HG03135 (cell line): ENCODE data around the gene NDC80.

ENCODE experiments used
- ATAC-seq: cut with Tn5 transposase; IDR thresholded peaks from one replicate; pipeline ENCODE4 v1.9.1; 2021; ENCODE audit warnings: mild to moderate bottlenecking, moderate library complexity; ENCODE audit not compliant: unreplicated experiment

NDC80 gene

GRCh38 chr18:2557536-2557935 is 13.8 kb upstream of the NDC80 start:
- no peak for ATAC-seq

- ATAC-seq = no peak
These were observed 12.1 kb upstream of the NDC80 start for GRCh38 chr18:2559249-2559648.

- ATAC-seq = no peak
These were observed 7.0 kb upstream of the NDC80 start for GRCh38 chr18:2564373-2564772.

GRCh38 chr18:2568129-2568528 is 3.2 kb upstream of the NDC80 start:
- no peak for ATAC-seq

- no peak for ATAC-seq
These were observed 2.8 kb upstream of the NDC80 start for GRCh38 chr18:2568605-2569004.

- no peak for ATAC-seq
These were observed 1.8 kb upstream of the NDC80 start for GRCh38 chr18:2569338-2570207.

- peak; percentile 42 for ATAC-seq
These were observed 571 bp upstream of the NDC80 start for GRCh38 chr18:2570772-2571199.

GRCh38 chr18:2572171-2572569 is 813 bp downstream of the NDC80 start:
- ATAC-seq = peak; percentile 22

GRCh38 chr18:2572892-2573291 is 1.5 kb downstream of the NDC80 start:
- no peak for ATAC-seq

- ATAC-seq = no peak
These were observed 2.1 kb downstream of the NDC80 start for GRCh38 chr18:2573408-2573807.

GRCh38 chr18:2587788-2588187 is 16.4 kb downstream of the NDC80 start:
- ATAC-seq = no peak

GRCh38 chr18:2588666-2589344 is 17.4 kb downstream of the NDC80 start:
- no peak for ATAC-seq

GRCh38 chr18:2589345-2590068 is 18.1 kb downstream of the NDC80 start:
- no peak for ATAC-seq

GRCh38 chr18:2590303-2590702 is 18.9 kb downstream of the NDC80 start:
- no peak for ATAC-seq

GRCh38 chr18:2597639-2598038 is 26.3 kb downstream of the NDC80 start:
- no peak for ATAC-seq

- ATAC-seq = no peak
These were observed 31.5 kb downstream of the NDC80 start for GRCh38 chr18:2602844-2603243.

GRCh38 chr18:2606335-2606734 is 35.0 kb downstream of the NDC80 start:
- ATAC-seq = no peak

GRCh38 chr18:2609604-2610003 is 38.2 kb downstream of the NDC80 start:
- ATAC-seq = no peak

GRCh38 chr18:2610549-2610948 is 39.2 kb downstream of the NDC80 start:
- no peak for ATAC-seq

- ATAC-seq = no peak
These were observed 41.6 kb downstream of the NDC80 start for GRCh38 chr18:2612996-2613395.

GRCh38 chr18:2617401-2617998 is 46.1 kb downstream of the NDC80 start:
- ATAC-seq = no peak
